MCF 10A (cell line): ENCODE measurements around the gene RACK1. TPM values are rescaled to one million over a fixed set of nuclear protein-coding genes. Genes with fewer than 3 reads are reported as not detected.
A peak's percentile ranks its signal among the peaks of the same experiment; 100 is the strongest.

Experiments used
- BruUV-seq: library from RNA; stranded (reverse); fragments of 400-500 nt; replicated peaks from 2 replicates; lab custom pipeline; 2021; lab: Mats Ljungman, UMichigan
- CTCF ChIA-PET: fragments of 300-600 bp; sonication (Branson Sonifier 250); formaldehyde crosslinking; extraction: SDS; loops from one replicate; lab custom pipeline; 2021; ENCODE audit warnings: antibody characterized with exemption, inconsistent platforms; lab: Yijun Ruan, JAX
- POLR2A ChIA-PET: fragments of 300-600, 350-650 bp; sonication (Branson Sonifier 250); formaldehyde crosslinking; extraction: SDS; loops from one replicate; lab custom pipeline; 2020; ENCODE audit warnings: antibody characterized with exemption, inconsistent platforms; lab: Yijun Ruan, JAX
- DNase-seq: peaks from one replicate; pipeline ENCODE4 v3.0.0-alpha.2; 2018; ENCODE audit not compliant: unreplicated experiment
- H3K27ac Mint-ChIP-seq: one replicate; pipeline ENCODE4 v1.8.0; 2022; ENCODE audit warnings: mild to moderate bottlenecking, low read depth, mixed read lengths; ENCODE audit not compliant: unreplicated experiment
- H3K27me3 Mint-ChIP-seq: one replicate; pipeline ENCODE4 v1.8.0; 2022; ENCODE audit warnings: mixed read lengths; ENCODE audit not compliant: insufficient read depth, unreplicated experiment
- H3K36me3 Mint-ChIP-seq: one replicate; pipeline ENCODE4 v1.8.0; 2022; ENCODE audit warnings: mild to moderate bottlenecking, moderate library complexity, mixed read lengths; ENCODE audit not compliant: insufficient read depth, unreplicated experiment
- H3K4me1 Mint-ChIP-seq: one replicate; pipeline ENCODE4 v1.8.0; 2022; ENCODE audit warnings: mixed read lengths; ENCODE audit not compliant: insufficient read depth, unreplicated experiment
- H3K4me3 Mint-ChIP-seq: one replicate; pipeline ENCODE4 v1.8.0; 2022; ENCODE audit warnings: mild to moderate bottlenecking, moderate library complexity, mixed read lengths; ENCODE audit not compliant: unreplicated experiment
- H3K9me3 Mint-ChIP-seq: one replicate; pipeline ENCODE4 v1.8.0; 2022; ENCODE audit warnings: mixed read lengths; ENCODE audit not compliant: unreplicated experiment
- intact Hi-C: fragments of 100-400 bp; cut with micrococcal nuclease; formaldehyde crosslinking; loops from 2 replicates; pipeline ENCODE4 v1.14.1; 2022
- total RNA-seq: library from RNA; stranded (reverse); gene quantifications from 2 replicates; pipeline ENCODE4 v1.2.3, GENCODE V29; 2022
- TF ChIP-seq, protein P1 (sequence below): fragments of 200-600 bp; IDR thresholded peaks from one replicate; pipeline ENCODE4 v1.8.0; 2022; ENCODE audit warnings: antibody characterized with exemption, mild to moderate bottlenecking; ENCODE audit not compliant: unreplicated experiment

RACK1 gene
- total RNA-seq, 1 experiment from 2014 or later = 4,050 TPM

DNA sequence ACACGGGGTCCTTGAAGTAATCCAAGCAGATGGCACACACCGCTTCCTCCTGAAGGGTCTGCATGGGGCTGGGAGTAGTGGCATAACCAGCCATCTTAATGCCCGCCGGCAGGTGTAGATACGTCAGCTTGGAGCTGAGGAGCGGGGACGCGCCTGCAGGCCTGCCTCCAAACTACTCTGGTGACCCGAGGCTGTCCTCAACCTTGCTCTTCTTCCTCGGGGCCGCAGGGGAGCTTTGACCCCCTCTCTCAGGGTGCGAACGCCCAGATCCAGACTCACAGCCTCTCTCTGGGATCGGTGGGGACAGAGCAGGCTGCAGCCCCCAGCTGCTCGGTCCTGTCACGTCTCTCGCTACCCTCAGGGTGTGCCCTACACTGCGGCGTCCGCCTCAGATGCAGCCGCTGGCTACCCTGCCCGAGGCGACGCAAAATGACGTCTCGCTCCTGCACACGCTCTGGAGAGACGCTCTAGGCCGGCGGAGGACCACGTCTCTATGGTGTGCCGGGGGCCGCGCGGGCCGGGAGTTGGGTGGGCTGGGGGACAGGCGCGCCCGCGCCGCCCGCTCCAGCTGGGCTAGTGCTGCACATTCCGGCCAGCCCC is 17.1 kb upstream of the RACK1 start, which contains the start of gene TRIM52:
TSS of gene TRIM52 (minus strand) at position 424 of the 600 bp plus-strand sequence. CDS start at position 94, 330 bp downstream.
- intact Hi-C loops = loop anchor here (1.0 to 2.0 kb wide), 3 partner anchors 14 to 73 kb away; partner anchors contain the start of gene TRIM41
- CTCF ChIA-PET = interaction anchor here (0.6 to 1.8 kb wide), 8 partner anchors 9 to 393 kb away, joined by 3 to 16 read pairs (median 6); partner anchors contain the start of gene RACK1
- BruUV-seq = no TSS peak
- Mint-ChIP-seq H3K27ac (peak within 1 kb of the TSS; percentile 89), H3K27me3 (no peaks in the 10 kb centered on the region), H3K9me3 (no peaks in the 10 kb centered on the region), H3K4me3 (peak within 1 kb of the TSS; percentile 86), H3K4me1 (peaks cover 23% of the 10 kb centered on the region), H3K36me3 (peaks cover 65% of the 10 kb centered on the region)
- DNase-seq = peak; percentile 91
- TF ChIP-seq, protein P1, sequence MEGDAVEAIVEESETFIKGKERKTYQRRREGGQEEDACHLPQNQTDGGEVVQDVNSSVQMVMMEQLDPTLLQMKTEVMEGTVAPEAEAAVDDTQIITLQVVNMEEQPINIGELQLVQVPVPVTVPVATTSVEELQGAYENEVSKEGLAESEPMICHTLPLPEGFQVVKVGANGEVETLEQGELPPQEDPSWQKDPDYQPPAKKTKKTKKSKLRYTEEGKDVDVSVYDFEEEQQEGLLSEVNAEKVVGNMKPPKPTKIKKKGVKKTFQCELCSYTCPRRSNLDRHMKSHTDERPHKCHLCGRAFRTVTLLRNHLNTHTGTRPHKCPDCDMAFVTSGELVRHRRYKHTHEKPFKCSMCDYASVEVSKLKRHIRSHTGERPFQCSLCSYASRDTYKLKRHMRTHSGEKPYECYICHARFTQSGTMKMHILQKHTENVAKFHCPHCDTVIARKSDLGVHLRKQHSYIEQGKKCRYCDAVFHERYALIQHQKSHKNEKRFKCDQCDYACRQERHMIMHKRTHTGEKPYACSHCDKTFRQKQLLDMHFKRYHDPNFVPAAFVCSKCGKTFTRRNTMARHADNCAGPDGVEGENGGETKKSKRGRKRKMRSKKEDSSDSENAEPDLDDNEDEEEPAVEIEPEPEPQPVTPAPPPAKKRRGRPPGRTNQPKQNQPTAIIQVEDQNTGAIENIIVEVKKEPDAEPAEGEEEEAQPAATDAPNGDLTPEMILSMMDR = no peak
- POLR2A ChIA-PET = interaction anchor here (0.6 to 12.6 kb wide), 22 partner anchors 10 to 472 kb away, joined by 3 to 476 read pairs (median 4); partner anchors contain the start of genes MGAT1, RACK1, TRIM41 and TRIM7

DNA sequence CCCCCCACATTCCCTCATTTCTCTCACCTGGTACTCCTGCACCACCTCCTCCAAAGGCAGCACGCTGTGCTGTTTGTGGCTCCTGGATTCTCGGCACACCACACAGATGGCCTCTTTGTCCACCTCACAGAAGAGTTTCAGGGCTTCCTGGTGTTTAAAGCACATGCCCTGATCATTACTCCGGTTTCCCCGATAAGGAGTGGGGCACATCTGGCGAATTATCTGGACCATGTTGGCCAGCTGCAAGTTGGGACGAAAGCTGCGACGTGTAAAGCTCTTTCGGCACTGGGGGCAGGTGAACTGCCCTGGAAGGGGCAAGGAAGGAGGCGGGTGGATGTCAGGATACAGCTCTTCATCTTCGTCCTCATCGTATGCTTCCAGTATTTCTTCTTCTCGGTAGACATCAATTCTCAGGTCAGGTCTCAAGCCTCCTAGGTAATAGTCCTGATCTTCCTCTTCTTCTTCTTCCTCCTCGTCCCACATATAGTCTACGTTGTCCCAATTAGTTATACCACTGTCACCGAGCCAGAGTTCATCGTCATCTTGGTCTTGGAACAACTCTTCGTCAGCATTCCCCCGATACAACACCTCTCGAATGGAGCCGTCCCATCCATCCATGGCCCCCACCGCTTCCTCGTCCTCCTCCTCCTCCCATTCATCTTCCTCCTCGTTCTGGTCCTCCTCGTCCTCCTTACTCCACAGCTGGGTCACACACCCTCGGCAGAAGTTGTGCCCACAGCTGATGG is 16.4 kb upstream of the RACK1 start:
- intact Hi-C loops = loop anchor here (2.0 kb wide), 2 partner anchors 13 to 37 kb away; partner anchors contain the start of gene TRIM41
- ChIA-PET CTCF (interaction anchor here (0.6 to 1.8 kb wide), 8 partner anchors 10 to 1179 kb away, joined by 3 to 16 read pairs (median 4); partner anchors contain the start of gene RACK1), POLR2A (interaction anchor here (0.6 to 12.6 kb wide), 14 partner anchors 14 to 400 kb away, joined by 3 to 476 read pairs (median 7); partner anchors contain the start of genes RACK1, TRIM41 and TRIM7)
- no peaks in the 10 kb centered on the region for H3K9me3 Mint-ChIP-seq
- H3K36me3 Mint-ChIP-seq = peaks cover 70% of the 10 kb centered on the region
- peak overlapping the region; percentile 86 for H3K4me3 Mint-ChIP-seq
- no peaks in the 10 kb centered on the region for H3K27me3 Mint-ChIP-seq
- BruUV-seq = TSS peak; percentile 25
- TF ChIP-seq, protein P1 = no peak
- H3K27ac Mint-ChIP-seq = peak overlapping the region; percentile 89
- peaks cover 23% of the 10 kb centered on the region for H3K4me1 Mint-ChIP-seq
- peak; percentile 32 for DNase-seq

DNA sequence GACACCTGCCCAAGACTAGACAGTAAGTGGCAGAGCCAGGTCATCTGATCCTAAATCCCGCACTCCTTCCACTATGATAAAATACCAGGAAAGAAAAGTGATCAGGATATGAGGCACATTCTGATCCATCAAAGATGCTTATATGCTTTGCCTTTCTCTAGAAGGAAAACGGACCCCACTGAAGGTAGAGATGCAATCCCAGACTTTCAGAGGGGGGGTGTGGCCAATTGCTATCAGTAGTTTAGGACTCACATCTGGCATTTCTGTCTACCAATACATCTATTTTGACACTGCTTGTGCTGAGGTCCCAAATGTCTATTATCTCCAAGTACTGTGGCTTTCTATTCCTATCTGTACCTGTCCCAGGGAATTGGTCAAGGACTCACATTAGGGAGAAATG is 15.6 kb upstream of the RACK1 start:
- H3K4me3 Mint-ChIP-seq = peak overlapping the region; percentile 86
- ChIA-PET CTCF (interaction anchor here (0.8 to 1.8 kb wide), 3 partner anchors 9 to 1178 kb away, joined by 3 to 16 read pairs (median 7); no protein-coding TSS in a partner anchor), POLR2A (interaction anchor here (1.6 to 12.6 kb wide), 6 partner anchors 15 to 70 kb away, joined by 8 to 476 read pairs (median 42); partner anchors contain the start of genes RACK1, TRIM41 and TRIM7)

More for the DNA sequence above, 15.6 kb upstream of the RACK1 start:
- no peak for DNase-seq
- intact Hi-C loops = no loop called here
- TF ChIP-seq, protein P1 = no peak
- no peaks in the 10 kb centered on the region for H3K27me3 Mint-ChIP-seq
- peaks cover 30% of the 10 kb centered on the region for H3K4me1 Mint-ChIP-seq
- peaks cover 71% of the 10 kb centered on the region for H3K36me3 Mint-ChIP-seq
- TSS peak; percentile 3 for BruUV-seq
- peak overlapping the region; percentile 89 for H3K27ac Mint-ChIP-seq
- no peaks in the 10 kb centered on the region for H3K9me3 Mint-ChIP-seq
